ENCODE measurements around the gene SLC8A1.

- TF ChIP-seq POLR2A (IDR thresholded peaks at IDR 0.05) (no peak), CTCF (IDR thresholded peaks at IDR 0.05) (no peak), EP300 (IDR thresholded peaks at IDR 0.05) (no peak)
Observed at GRCh38 chr2:40341198-40341597, 110.7 kb downstream of the SLC8A1 start.

Data from tibial nerve (tissue), 4 donors.